H1 (cell line): ENCODE data around the gene PHF23. TPM values are rescaled to one million over a fixed set of nuclear protein-coding genes. Genes with fewer than 3 reads are reported as not detected.

Experiments
- ASH2L ChIP-seq: fragments of 200-600, 300-600 bp; sonication (generic); IDR thresholded peaks from one replicate; pipeline ENCODE4 v1.7.1; 2017; ENCODE audit warnings: low read length
- BACH1 ChIP-seq: IDR thresholded peaks from 2 replicates; pipeline ENCODE4 v1.6.1; 2012; ENCODE audit warnings: low read length, improper control_type of control experiment
- BRCA1 ChIP-seq: IDR thresholded peaks from 2 replicates; pipeline ENCODE4 v1.6.1; 2012; ENCODE audit warnings: low read depth, low read length, improper control_type of control experiment
- EP300 ChIP-seq, 2 experiments: IDR thresholded peaks; 1 replicate in 1 of 2; 2 replicates in 1 of 2; pipeline ENCODE4 v1.6.1; 2011 to 2012; ENCODE audit warnings: low read depth in 2 of 2, low read length in 2 of 2, mild to moderate bottlenecking in 2 of 2, borderline replicate concordance in 1 of 2, inconsistent platforms in 1 of 2, moderate library complexity in 1 of 2
- GABPA ChIP-seq: IDR thresholded peaks from 2 replicates; pipeline ENCODE4 v1.6.1; 2011; ENCODE audit warnings: mild to moderate bottlenecking, low read length, moderate library complexity, borderline replicate concordance; ENCODE audit not compliant: insufficient read depth
- JUND ChIP-seq: IDR thresholded peaks from 2 replicates; pipeline ENCODE4 v1.6.1; 2011; ENCODE audit warnings: mild to moderate bottlenecking, improper control_type of control experiment, low read length
- KDM5A ChIP-seq: fragments of 200-600 bp; IDR thresholded peaks from 2 replicates; pipeline ENCODE4 v1.7.1; 2012; ENCODE audit warnings: mild to moderate bottlenecking, low read length, inconsistent platforms, mixed read lengths
- NANOG ChIP-seq: IDR thresholded peaks from 2 replicates; pipeline ENCODE4 v1.6.1; 2011; ENCODE audit warnings: low read length, low read depth, mild to moderate bottlenecking, inconsistent platforms; ENCODE audit not compliant: insufficient read depth, poor library complexity, severe bottlenecking
- POLR2AphosphoS5 ChIP-seq: IDR thresholded peaks from 2 replicates; pipeline ENCODE4 v1.6.1; 2011; ENCODE audit warnings: low read depth, low read length
- RAD21 ChIP-seq, 2 experiments: IDR thresholded peaks in 1 of 2; conservative IDR thresholded peaks in 1 of 2; 2 replicates each; pipeline ENCODE4 v1.6.1; 2011; ENCODE audit warnings: low read depth in 2 of 2, low read length in 2 of 2, improper control_type of control experiment in 1 of 2, inconsistent platforms in 1 of 2, mild to moderate bottlenecking in 1 of 2, moderate library complexity in 1 of 2
- RXRA ChIP-seq: IDR thresholded peaks from 2 replicates; pipeline ENCODE4 v1.6.1; 2011; ENCODE audit warnings: low read depth, mild to moderate bottlenecking, low read length, moderate library complexity; ENCODE audit not compliant: insufficient read depth
- SAP30 ChIP-seq: fragments of 300-600 bp; sonication (generic); IDR thresholded peaks from 2 replicates; pipeline ENCODE4 v1.7.1; 2012; ENCODE audit warnings: low read length, moderate library complexity, mild to moderate bottlenecking, inconsistent platforms; ENCODE audit not compliant: insufficient read depth, insufficient replicate concordance
- SIN3A ChIP-seq, 2 experiments: IDR thresholded peaks in 1 of 2; conservative IDR thresholded peaks in 1 of 2; 2 replicates each; pipeline ENCODE4 v1.6.1; 2011 to 2012; ENCODE audit warnings: low read length in 2 of 2, improper control_type of control experiment in 1 of 2, low read depth in 1 of 2, mild to moderate bottlenecking in 1 of 2
- SIRT6 ChIP-seq: IDR thresholded peaks from one replicate; pipeline ENCODE4 v1.7.1; 2012; ENCODE audit warnings: low read length, inconsistent platforms
- SP4 ChIP-seq: IDR thresholded peaks from 2 replicates; pipeline ENCODE4 v1.6.1; 2012; ENCODE audit warnings: low read length, inconsistent platforms
- SRF ChIP-seq: IDR thresholded peaks from 2 replicates; pipeline ENCODE4 v1.6.1; 2011; ENCODE audit warnings: mild to moderate bottlenecking, low read depth, low read length, moderate library complexity
- TAF1 ChIP-seq: IDR thresholded peaks from 2 replicates; pipeline ENCODE4 v1.6.1; 2011; ENCODE audit warnings: mild to moderate bottlenecking, low read depth, low read length
- polyA plus RNA-seq, 7 experiments: library from polyadenylated mRNA; depleted of rRNA in 3 of 7; stranded (reverse) in 5 of 7; unstranded in 2 of 7; fragments of >200 nt in 5 of 7; fragments of 200-250 nt in 2 of 7; gene quantifications; 1 replicate in 5 of 7; 2 replicates in 1 of 7; 4 replicates in 1 of 7; pipeline versions ENCODE4 v1.2.1 to v1.2.3, GENCODE V29; 2011 to 2013; ENCODE audit warnings: missing spikeins in 2 of 7, mixed read lengths in 2 of 7
- total RNA-seq: library from RNA; stranded (reverse); fragmentation: NEBNext Ultra II Directional; extraction: Animal tissue kit (Norgen Biotek cat#: 25700); gene quantifications from 2 replicates; pipeline ENCODE4 v1.2.1, GENCODE V29; 2021
- TF ChIP-seq, protein P1 (sequence below): IDR thresholded peaks from 2 replicates; pipeline ENCODE4 v1.6.1; 2012; ENCODE audit warnings: low read length, inconsistent platforms
- TF ChIP-seq, protein P2 (sequence below), 3 experiments: IDR thresholded peaks; 1 replicate in 2 of 3; 2 replicates in 1 of 3; pipeline versions ENCODE4 v1.5.1 to v1.6.1; 2011; ENCODE audit warnings: low read length in 3 of 3, mild to moderate bottlenecking in 3 of 3, inconsistent platforms in 2 of 3, low read depth in 1 of 3, moderate library complexity in 1 of 3; ENCODE audit not compliant: insufficient read depth in 1 of 3; ENCODE audit errors: control extremely low read depth in 1 of 3

PHF23 gene
- total and polyA plus RNA-seq, 2 of the 8 experiments (the other 6 are each of a cell fraction or from before 2014, with no cell fraction given) = 47.5 to 62.8 TPM

DNA sequence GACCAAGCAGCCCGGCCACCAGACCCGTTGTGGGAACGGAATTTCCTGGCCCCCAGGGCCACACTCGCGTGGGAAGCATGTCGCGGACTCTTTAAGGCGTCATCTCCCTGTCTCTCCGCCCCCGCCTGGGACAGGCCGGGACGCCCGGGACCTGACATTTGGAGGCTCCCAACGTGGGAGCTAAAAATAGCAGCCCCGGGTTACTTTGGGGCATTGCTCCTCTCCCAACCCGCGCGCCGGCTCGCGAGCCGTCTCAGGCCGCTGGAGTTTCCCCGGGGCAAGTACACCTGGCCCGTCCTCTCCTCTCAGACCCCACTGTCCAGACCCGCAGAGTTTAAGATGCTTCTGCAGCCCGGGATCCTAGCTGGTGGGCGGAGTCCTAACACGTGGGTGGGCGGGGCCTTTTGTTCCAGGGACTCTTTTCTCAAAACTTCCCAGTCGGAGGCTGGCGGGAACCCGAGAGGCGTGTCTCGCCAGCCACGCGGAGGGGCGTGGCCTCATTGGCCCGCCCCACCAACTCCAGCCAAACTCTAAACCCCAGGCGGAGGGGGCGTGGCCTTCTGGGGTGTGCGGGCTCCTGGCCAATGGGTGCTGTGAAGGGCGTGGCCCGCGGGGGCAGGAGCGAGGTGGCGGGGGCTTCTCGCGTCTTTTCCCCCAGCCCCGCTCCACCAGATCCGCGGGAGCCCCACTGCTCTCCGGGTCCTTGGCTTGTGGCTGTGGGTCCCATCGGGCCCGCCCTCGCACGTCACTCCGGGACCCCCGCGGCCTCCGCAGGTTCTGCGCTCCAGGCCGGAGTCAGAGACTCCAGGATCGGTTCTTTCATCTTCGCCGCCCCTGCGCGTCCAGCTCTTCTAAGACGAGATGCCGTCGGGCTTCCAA lies 42.1 kb upstream of the PHF23 start, which contains the start of gene SLC2A4 (continued):
- TF ChIP-seq SRF = no peak
- TF ChIP-seq BRCA1 = no peak
- TF ChIP-seq POLR2AphosphoS5 = no peak
- TF ChIP-seq ASH2L = no peak
- no peak for TF ChIP-seq KDM5A
- TF ChIP-seq, protein P1, sequence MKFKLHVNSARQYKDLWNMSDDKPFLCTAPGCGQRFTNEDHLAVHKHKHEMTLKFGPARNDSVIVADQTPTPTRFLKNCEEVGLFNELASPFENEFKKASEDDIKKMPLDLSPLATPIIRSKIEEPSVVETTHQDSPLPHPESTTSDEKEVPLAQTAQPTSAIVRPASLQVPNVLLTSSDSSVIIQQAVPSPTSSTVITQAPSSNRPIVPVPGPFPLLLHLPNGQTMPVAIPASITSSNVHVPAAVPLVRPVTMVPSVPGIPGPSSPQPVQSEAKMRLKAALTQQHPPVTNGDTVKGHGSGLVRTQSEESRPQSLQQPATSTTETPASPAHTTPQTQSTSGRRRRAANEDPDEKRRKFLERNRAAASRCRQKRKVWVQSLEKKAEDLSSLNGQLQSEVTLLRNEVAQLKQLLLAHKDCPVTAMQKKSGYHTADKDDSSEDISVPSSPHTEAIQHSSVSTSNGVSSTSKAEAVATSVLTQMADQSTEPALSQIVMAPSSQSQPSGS = no peak
- peak; percentile 95 for TF ChIP-seq SP4
- peak; percentile 79 for TF ChIP-seq SAP30
- TF ChIP-seq JUND = no peak
- TF ChIP-seq TAF1 = 0 out of 2 replicates have a peak, but pooled peaks have one; percentile 2
- 0 out of 2 replicates have a peak, but pooled peaks have one; percentile 47 for TF ChIP-seq BACH1
- TF ChIP-seq, protein P2, sequence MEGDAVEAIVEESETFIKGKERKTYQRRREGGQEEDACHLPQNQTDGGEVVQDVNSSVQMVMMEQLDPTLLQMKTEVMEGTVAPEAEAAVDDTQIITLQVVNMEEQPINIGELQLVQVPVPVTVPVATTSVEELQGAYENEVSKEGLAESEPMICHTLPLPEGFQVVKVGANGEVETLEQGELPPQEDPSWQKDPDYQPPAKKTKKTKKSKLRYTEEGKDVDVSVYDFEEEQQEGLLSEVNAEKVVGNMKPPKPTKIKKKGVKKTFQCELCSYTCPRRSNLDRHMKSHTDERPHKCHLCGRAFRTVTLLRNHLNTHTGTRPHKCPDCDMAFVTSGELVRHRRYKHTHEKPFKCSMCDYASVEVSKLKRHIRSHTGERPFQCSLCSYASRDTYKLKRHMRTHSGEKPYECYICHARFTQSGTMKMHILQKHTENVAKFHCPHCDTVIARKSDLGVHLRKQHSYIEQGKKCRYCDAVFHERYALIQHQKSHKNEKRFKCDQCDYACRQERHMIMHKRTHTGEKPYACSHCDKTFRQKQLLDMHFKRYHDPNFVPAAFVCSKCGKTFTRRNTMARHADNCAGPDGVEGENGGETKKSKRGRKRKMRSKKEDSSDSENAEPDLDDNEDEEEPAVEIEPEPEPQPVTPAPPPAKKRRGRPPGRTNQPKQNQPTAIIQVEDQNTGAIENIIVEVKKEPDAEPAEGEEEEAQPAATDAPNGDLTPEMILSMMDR (IDR thresholded peaks at IDR 0.05; ENCODE audit: control extremely low read depth in 1 of 3, insufficient read depth in 1 of 3, low read depth in 1 of 3, low read length in 3 of 3) = no peak
- TF ChIP-seq SIRT6 = no peak
- TF ChIP-seq SIN3A (conservative IDR thresholded peaks at IDR 0.05 in 1 of 2, IDR thresholded peaks at IDR 0.05 in 1 of 2; ENCODE audit: low read depth in 1 of 2, low read length in 2 of 2) = peak; percentile 44 to 60; a peak in 2 of 4 replicates
- TF ChIP-seq RAD21 (IDR thresholded peaks at IDR 0.05 in 1 of 2, conservative IDR thresholded peaks at IDR 0.05 in 1 of 2; ENCODE audit: low read depth in 2 of 2, low read length in 2 of 2) = no peak
- TF ChIP-seq EP300 (IDR thresholded peaks at IDR 0.05; ENCODE audit: borderline replicate concordance in 1 of 2, low read depth in 2 of 2, low read length in 2 of 2) = no peak
- no peak for TF ChIP-seq RXRA
- no peak for TF ChIP-seq GABPA
- TF ChIP-seq NANOG = no peak
